AG09319 (cell line): ENCODE results near the gene LIFR.

Experiments
- DNase-seq: peaks from one replicate; pipeline ENCODE4 v3.0.0-alpha.2; 2010; ENCODE audit warnings: low read depth; ENCODE audit errors: extremely low read depth
- CTCF ChIP-seq: IDR thresholded peaks from 2 replicates; pipeline ENCODE4 v1.5.1; 2011; ENCODE audit warnings: low read depth, mild to moderate bottlenecking, inconsistent platforms, low read length, moderate library complexity

Gene LIFR

DNA sequence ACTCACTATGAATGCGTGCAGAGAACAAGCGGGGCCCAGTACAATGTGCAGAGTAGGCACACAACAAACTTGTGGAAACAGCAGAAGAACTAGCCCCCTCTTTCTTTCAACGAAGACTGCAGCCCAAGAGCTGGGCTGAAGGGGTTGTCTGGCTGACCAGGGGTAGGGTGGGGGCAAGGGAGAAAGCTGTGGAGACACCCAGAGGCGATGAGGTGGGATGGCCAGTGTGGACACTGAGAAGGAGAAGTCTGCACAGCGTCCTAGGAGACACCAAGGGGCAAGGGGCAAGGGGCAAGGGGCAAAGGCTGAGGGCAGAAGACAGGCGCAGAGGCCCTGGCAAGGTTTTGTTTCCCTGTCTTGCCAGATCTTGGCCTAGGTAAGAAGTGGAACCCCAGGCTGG is 62.3 kb downstream of the LIFR start:
- TF ChIP-seq CTCF, result no peak
- no peak for DNase-seq

GRCh38 chr5:38483805-38484398 is 72.5 kb downstream of the LIFR start:
- no peak for TF ChIP-seq CTCF
- no peak for DNase-seq

- no peak for TF ChIP-seq CTCF
- no peak for DNase-seq
These were observed 77.0 kb downstream of the LIFR start for GRCh38 chr5:38479315-38479904.

DNA sequence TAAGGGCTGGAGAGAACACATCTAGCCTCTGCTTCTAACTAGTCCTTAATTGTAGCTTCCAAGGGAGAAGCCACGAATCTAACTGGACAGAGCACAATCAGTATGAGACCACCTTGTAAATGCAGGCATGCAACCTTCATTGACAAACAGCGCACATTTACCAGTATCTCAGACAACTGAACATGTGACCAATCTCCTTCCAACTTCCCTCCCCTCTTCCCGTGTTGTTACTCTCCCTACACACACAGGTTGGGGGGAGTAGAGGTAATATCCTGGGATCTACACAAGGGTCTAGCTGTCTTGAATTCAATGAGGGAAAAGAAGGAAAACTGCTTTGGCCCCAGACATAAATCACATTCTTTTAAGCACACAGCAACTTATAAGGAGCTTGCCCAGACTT is 77.6 kb downstream of the LIFR start:
- TF ChIP-seq CTCF, result no peak

GRCh38 chr5:38478166-38478565 is 78.3 kb downstream of the LIFR start:
- no peak for DNase-seq
- TF ChIP-seq CTCF, result no peak

More for the DNA sequence above, 77.6 kb downstream of the LIFR start:
- no peak for DNase-seq

GRCh38 chr5:38473008-38473407 is 83.4 kb downstream of the LIFR start:
- no peak for DNase-seq
- no peak for TF ChIP-seq CTCF

DNA sequence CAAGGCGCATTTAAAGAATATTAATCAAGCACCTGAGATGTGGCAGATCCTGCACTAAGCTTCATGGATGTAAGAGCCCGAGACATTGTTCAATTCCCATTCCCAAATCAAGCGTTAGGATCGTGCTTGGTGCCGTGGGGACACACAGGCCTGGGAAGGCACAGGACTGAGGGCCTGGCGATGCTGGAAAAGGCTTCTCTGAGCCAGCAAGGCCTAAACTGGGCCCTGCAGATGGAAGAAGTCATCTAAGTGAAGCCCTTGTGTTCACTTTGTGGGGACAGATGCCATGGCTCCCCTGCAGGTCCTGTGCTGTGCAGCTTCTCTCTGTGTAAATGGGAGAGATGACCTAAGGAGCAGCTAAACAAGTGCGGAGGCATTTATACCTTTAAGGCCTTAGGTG is 83.9 kb downstream of the LIFR start:
- DNase-seq, result no peak
- no peak for TF ChIP-seq CTCF
